Left lung (tissue), 10 donors: ENCODE data around the gene RNF31. TPM values are rescaled to one million over a fixed set of nuclear protein-coding genes. Genes with fewer than 3 reads are reported as not detected.

Experiments
- ATAC-seq: fragments of 200-7000 bp; cut with Tn5 transposase; one replicate; pipeline ENCODE4 v1.9.1; 2020; ENCODE audit warnings: moderate library complexity
- DNase-seq, 4 donors: peaks; one replicate each; pipeline ENCODE4 v3.0.0-alpha.2; 2013 to 2020
- H3K27ac ChIP-seq, 2 donors: fragments of 200-600 bp; sonication (generic) in 1 of 2; one replicate each; pipeline versions ENCODE4 v1.5.0 to v1.8.0; 2020 to 2021
- H3K27me3 ChIP-seq, 2 donors: fragments of 200-600 bp; sonication (generic) in 1 of 2; one replicate each; pipeline versions ENCODE4 v1.5.0 to v1.8.0; 2020 to 2021
- H3K36me3 ChIP-seq, 2 donors: fragments of 200-600 bp; sonication (generic) in 1 of 2; one replicate each; pipeline versions ENCODE4 v1.5.0 to v1.8.0; 2020 to 2021
- H3K4me1 ChIP-seq, 2 donors: fragments of 200-600 bp; one replicate each; pipeline ENCODE4 v1.8.0; 2021
- H3K4me3 ChIP-seq, 2 donors: fragments of 200-600 bp; sonication (generic) in 1 of 2; one replicate each; pipeline versions ENCODE4 v1.5.0 to v1.8.0; 2020 to 2021; ENCODE audit warnings: mild to moderate bottlenecking in 1 of 2
- H3K9me3 ChIP-seq, 2 donors: fragments of 200-600 bp; sonication (generic) in 1 of 2; one replicate each; pipeline versions ENCODE4 v1.5.0 to v1.8.0; 2020 to 2021
- intact Hi-C, 2 donors: fragments of 100-400 bp; cut with DNase I; formaldehyde crosslinking; loops; one replicate each; pipeline versions ENCODE4 v1.11.2 to v1.14.2; 2022
- polyA plus RNA-seq, 6 donors: library from polyadenylated mRNA; unstranded; fragments of 120-200 nt; gene quantifications; one replicate each; pipeline ENCODE4 v1.2.1, GENCODE V29; 2013; ENCODE audit not compliant: insufficient read length in 6 of 6
- total RNA-seq, 2 donors: library from RNA; stranded (reverse); fragmentation: NEBNext Ultra II Directional; extraction: Animal tissue kit (Norgen Biotek cat#: 25700); gene quantifications; one replicate each; pipeline ENCODE4 v1.2.1, GENCODE V29; 2021
- TF ChIP-seq, protein P1 (sequence below), 2 donors: fragments of 200-600 bp; sonication (generic) in 1 of 2; IDR thresholded peaks; one replicate each; pipeline versions ENCODE4 v1.5.0 to v1.8.0; 2021; ENCODE audit warnings: antibody characterized with exemption in 2 of 2
- donor health status: DM: no; HTN: yes; CAD: no.
- donor health status: DM: no; HTN: no; CAD: no.

RNF31 gene
- total and polyA plus RNA-seq, 8 donors: 42.4 to 69.9 (median 54.6) TPM

GRCh38 chr14:24113801-24114531 is 33.3 kb upstream of the RNF31 start:
- H3K4me1 ChIP-seq: peaks cover 6 to 35% of the 10 kb centered on the region in 2 donors
- intact Hi-C loops: no loop called here
- H3K4me3 ChIP-seq: peak overlapping the region; percentile 60 to 88
- no peaks in the 10 kb centered on the region for H3K9me3 ChIP-seq
- DNase-seq (peak in 3 of 4 donors; percentile 89 to 94 (median 90)), ATAC-seq (peak; percentile 42)
- no peaks in the 10 kb centered on the region for H3K27me3 ChIP-seq
- H3K27ac ChIP-seq: peak overlapping the region; percentile 99 to 100
- TF ChIP-seq, protein P1, sequence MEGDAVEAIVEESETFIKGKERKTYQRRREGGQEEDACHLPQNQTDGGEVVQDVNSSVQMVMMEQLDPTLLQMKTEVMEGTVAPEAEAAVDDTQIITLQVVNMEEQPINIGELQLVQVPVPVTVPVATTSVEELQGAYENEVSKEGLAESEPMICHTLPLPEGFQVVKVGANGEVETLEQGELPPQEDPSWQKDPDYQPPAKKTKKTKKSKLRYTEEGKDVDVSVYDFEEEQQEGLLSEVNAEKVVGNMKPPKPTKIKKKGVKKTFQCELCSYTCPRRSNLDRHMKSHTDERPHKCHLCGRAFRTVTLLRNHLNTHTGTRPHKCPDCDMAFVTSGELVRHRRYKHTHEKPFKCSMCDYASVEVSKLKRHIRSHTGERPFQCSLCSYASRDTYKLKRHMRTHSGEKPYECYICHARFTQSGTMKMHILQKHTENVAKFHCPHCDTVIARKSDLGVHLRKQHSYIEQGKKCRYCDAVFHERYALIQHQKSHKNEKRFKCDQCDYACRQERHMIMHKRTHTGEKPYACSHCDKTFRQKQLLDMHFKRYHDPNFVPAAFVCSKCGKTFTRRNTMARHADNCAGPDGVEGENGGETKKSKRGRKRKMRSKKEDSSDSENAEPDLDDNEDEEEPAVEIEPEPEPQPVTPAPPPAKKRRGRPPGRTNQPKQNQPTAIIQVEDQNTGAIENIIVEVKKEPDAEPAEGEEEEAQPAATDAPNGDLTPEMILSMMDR (IDR thresholded peaks at IDR 0.05): no peak
- H3K36me3 ChIP-seq: peaks cover 0 to 21% of the 10 kb centered on the region in 2 donors

- DNase-seq (peak; percentile 97 to 100 (median 99)), ATAC-seq (peak; percentile 93)
- intact Hi-C loops: no loop called here
- peaks cover 0 to 29% of the 10 kb centered on the region in 2 donors for H3K36me3 ChIP-seq
- peak within 1 kb of the TSS; percentile 99 to 100 for H3K27ac ChIP-seq
- H3K27me3 ChIP-seq: no peaks in the 10 kb centered on the region
- H3K4me3 ChIP-seq: peak within 1 kb of the TSS; percentile 60 to 88
- TF ChIP-seq, protein P1 (IDR thresholded peaks at IDR 0.05): no peak
- no peaks in the 10 kb centered on the region for H3K9me3 ChIP-seq
- H3K4me1 ChIP-seq: peaks cover 6 to 30% of the 10 kb centered on the region in 2 donors
These were observed 32.5 kb upstream of the RNF31 start, which contains the start of the genes DCAF11 and NRL for GRCh38 chr14:24114532-24115421. TSS of gene DCAF11 (plus strand) at chr14:24114777. CDS start at chr14:24115595, 818 bp downstream. TSS of gene NRL (minus strand) at chr14:24114949. CDS start at chr14:24082848, 32,101 bp downstream.

DNA sequence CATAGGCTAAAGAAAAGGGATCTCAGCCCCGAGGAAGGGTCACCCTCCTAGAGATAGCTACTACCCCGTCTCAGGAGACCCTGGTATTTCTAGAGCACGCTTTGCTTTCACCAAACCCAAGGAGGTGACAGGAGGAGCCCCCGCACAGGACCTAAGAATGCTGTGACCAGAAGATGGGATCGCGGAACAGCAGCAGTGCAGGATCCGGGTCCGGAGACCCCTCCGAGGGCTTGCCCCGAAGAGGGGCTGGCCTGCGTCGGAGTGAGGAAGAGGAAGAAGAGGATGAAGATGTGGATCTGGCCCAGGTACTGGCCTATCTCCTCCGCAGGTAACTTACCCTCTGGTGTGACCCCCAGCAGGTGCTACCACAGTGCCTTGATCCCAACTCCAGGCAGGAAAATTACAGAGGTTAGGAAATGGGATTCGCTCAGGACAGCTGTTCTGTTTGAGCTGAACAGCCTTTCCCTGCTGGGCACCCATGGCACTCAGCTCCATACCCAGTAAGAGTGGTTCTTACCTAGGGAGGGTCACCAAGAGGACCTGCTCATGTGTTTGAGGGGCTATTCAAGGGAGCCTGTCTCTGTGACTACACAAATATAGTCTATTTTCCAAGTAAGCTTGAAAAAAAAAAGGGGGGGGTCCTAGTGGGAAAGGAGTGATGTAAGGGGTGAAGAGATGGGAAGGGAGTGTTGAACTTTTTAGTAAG is 31.7 kb upstream of the RNF31 start:
- DNase-seq (peak in 1 of 4 donors; percentile 72), ATAC-seq (no peak)
- TF ChIP-seq, protein P1 (IDR thresholded peaks at IDR 0.05): no peak
- Histone ChIP-seq H3K27ac (peak overlapping the region; percentile 99 to 100), H3K9me3 (no peaks in the 10 kb centered on the region), H3K36me3 (peaks cover 0 to 37% of the 10 kb centered on the region in 2 donors), H3K4me3 (peak overlapping the region; percentile 60 to 88), H3K27me3 (no peaks in the 10 kb centered on the region), H3K4me1 (peaks cover 6 to 29% of the 10 kb centered on the region in 2 donors)
- intact Hi-C loops: no loop called here

DNA sequence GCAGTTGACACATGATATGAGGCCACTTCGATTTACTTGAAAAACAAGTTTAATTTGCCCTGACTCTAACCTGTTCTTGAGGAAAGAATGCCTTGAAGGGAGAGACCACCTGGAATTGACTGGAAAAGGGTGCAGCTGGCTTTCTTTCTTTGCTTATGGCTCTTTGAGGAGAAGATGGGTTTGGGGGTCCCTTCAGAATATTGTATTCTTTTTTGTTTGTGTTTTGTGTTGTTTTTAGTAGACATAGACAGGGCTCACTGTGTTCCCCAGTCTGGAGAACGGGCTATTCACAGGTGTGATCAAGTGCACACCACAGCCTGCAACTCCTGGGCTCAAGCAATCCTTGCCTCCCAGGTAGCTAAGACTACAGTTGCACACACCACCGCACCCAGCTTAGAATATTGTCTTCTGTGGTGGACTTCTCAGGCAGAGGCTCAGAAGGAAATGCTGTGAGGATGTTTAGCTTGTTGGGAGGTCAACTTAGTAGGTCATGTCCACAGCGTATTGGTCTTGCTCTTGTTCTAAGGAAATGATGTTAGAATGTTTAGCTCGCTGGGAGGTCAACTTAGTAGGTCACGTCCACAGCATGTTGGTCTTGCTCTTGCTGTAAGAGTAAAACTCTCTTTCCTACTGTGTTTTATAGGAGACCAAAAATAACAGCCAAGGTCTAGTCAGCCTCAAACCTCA is 31.0 kb upstream of the RNF31 start:
- H3K4me3 ChIP-seq: peak overlapping the region; percentile 60 to 88
- no peaks in the 10 kb centered on the region for H3K27me3 ChIP-seq
- peaks cover 6 to 28% of the 10 kb centered on the region in 2 donors for H3K4me1 ChIP-seq
- TF ChIP-seq, protein P1 (IDR thresholded peaks at IDR 0.05): no peak
- intact Hi-C loops: no loop called here
- peaks cover 0 to 44% of the 10 kb centered on the region in 2 donors for H3K36me3 ChIP-seq
- no peaks in the 10 kb centered on the region for H3K9me3 ChIP-seq
- H3K27ac ChIP-seq: no peak overlapping the region
- ATAC-seq (no peak), DNase-seq (no peak)
